Bronchial epithelial cell (primary cell): ENCODE data around the gene NCOA7. TPM values are rescaled to one million over a fixed set of nuclear protein-coding genes. Genes with fewer than 3 reads are reported as not detected.

Source experiments
- DNase-seq: peaks from one replicate; pipeline ENCODE4 v3.0.0-alpha.2; 2010; ENCODE audit warnings: low read depth
- FAIRE-seq: peaks from 2 replicates; lab custom pipeline; 2011; peaks lifted over from hg19 to GRCh38; lab: Jason Lieb, UNC
- H3K27me3 ChIP-seq: 2 replicates; pipeline ENCODE4 v1.5.1; 2011; ENCODE audit warnings: low read length; ENCODE audit not compliant: control insufficient read depth, insufficient read depth
- H3K36me3 ChIP-seq: 2 replicates; pipeline ENCODE4 v1.5.1; 2011; ENCODE audit warnings: low read length; ENCODE audit not compliant: control insufficient read depth, insufficient read depth
- H3K4me3 ChIP-seq: 2 replicates; pipeline ENCODE4 v1.5.1; 2011; ENCODE audit warnings: mild to moderate bottlenecking, low read depth, low read length, control low read depth
- total RNA-seq: library from RNA; depleted of rRNA; stranded (reverse); fragments of >200 nt; gene quantifications from 2 replicates; pipeline ENCODE4 v1.2.1, GENCODE V29; 2014
- TF ChIP-seq, protein P1 (sequence below): IDR thresholded peaks from 2 replicates; pipeline ENCODE4 v1.5.1; 2011; ENCODE audit warnings: mild to moderate bottlenecking, moderate library complexity, low read length, control low read depth, inconsistent platforms; ENCODE audit not compliant: insufficient read depth, severe bottlenecking

The NCOA7 gene
- total RNA-seq, 1 donor from 2014 or later, result 39.0 TPM

DNA sequence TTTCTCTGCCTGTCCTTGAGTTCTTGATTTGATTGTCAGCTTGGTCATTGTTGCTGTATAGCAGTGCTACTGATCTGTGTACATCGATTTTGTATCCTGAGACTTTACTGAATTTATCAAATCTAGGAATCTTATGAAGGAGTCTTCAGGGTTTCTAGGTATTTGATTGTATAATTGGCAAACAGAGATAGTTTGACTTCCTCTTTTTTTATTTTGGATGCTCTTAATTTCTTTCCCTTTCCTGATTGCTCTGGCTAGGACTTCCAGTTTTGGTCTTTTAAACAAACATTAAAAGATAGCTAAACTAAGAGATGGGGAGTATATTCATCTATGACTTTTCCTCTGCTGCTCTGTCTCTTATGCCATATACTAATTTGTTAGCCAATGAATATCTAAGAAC lies 62.4 kb downstream of the NCOA7 start:
- TF ChIP-seq, protein P1, sequence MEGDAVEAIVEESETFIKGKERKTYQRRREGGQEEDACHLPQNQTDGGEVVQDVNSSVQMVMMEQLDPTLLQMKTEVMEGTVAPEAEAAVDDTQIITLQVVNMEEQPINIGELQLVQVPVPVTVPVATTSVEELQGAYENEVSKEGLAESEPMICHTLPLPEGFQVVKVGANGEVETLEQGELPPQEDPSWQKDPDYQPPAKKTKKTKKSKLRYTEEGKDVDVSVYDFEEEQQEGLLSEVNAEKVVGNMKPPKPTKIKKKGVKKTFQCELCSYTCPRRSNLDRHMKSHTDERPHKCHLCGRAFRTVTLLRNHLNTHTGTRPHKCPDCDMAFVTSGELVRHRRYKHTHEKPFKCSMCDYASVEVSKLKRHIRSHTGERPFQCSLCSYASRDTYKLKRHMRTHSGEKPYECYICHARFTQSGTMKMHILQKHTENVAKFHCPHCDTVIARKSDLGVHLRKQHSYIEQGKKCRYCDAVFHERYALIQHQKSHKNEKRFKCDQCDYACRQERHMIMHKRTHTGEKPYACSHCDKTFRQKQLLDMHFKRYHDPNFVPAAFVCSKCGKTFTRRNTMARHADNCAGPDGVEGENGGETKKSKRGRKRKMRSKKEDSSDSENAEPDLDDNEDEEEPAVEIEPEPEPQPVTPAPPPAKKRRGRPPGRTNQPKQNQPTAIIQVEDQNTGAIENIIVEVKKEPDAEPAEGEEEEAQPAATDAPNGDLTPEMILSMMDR, result no peak
- Histone ChIP-seq H3K4me3 (no peak overlapping the region), H3K27me3 (no peaks in the 10 kb centered on the region), H3K36me3 (peaks cover 2% of the 10 kb centered on the region)
- FAIRE-seq, result no peak
- no peak for DNase-seq

DNA sequence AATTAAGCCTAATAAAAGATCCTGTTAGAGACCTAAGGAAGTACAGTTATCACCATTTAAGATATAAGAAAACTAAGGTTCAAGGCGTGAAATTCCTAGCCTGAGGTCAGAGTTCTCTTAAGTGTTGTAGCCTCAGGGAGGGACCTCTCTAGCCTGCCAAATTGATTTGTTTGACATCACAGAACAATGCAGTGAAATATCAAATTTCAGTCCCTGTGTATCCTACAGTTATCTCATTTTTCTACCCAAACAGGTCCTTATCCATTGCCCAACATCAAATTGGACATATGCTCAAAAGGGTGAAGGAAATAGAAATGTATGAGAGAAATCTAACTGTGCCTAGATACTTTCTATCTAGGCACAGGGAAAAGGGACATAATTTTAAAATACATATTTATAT lies 63.0 kb downstream of the NCOA7 start:
- Histone ChIP-seq H3K4me3 (no peak overlapping the region), H3K27me3 (no peaks in the 10 kb centered on the region), H3K36me3 (peaks cover 2% of the 10 kb centered on the region)
- TF ChIP-seq, protein P1, result no peak
- no peak for DNase-seq
- no peak for FAIRE-seq

DNA sequence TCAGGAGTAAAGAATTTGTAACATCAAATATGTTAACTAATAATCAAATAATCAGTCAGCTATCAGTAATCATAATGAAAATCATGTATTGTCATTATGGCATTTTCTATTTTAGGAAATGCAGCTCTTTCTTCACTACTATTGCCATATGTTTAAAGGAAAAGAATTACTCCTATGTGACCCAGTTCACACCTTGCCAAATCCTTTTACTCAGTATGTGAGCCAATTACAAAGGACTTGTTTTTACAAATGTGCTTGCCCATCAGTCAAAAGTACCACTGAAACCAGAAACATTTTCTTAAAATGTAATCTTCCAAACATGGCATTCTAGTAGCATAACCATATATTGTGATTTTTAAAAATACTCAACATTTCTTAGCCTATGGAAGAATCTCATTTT lies 63.6 kb downstream of the NCOA7 start:
- peaks cover 2% of the 10 kb centered on the region for H3K36me3 ChIP-seq
- no peak overlapping the region for H3K4me3 ChIP-seq
- no peaks in the 10 kb centered on the region for H3K27me3 ChIP-seq
- FAIRE-seq (no peak), DNase-seq (no peak)
- TF ChIP-seq, protein P1, result no peak

DNA sequence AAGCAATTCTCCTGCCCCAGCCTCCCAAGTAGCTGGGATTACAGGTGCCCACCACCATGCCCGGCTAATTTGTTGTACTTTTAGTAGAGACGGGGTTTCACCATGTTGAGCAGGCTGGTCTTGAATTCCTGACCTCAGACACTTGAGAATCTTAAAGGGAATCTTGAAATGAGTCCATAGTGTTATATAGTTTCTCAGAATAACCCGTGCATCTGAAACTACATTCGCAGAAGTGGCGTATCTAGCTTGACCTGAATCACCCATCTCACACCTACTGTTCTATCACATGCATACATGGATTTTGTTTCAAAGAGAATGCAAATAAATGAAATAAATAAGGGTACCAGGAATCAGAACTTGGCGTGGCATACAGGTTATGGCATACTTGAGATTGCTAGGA lies 65.0 kb downstream of the NCOA7 start:
- FAIRE-seq, result no peak
- TF ChIP-seq, protein P1, result no peak
- no peaks in the 10 kb centered on the region for H3K27me3 ChIP-seq
- H3K4me3 ChIP-seq, result no peak overlapping the region
- DNase-seq, result no peak
- peaks cover 2% of the 10 kb centered on the region for H3K36me3 ChIP-seq

DNA sequence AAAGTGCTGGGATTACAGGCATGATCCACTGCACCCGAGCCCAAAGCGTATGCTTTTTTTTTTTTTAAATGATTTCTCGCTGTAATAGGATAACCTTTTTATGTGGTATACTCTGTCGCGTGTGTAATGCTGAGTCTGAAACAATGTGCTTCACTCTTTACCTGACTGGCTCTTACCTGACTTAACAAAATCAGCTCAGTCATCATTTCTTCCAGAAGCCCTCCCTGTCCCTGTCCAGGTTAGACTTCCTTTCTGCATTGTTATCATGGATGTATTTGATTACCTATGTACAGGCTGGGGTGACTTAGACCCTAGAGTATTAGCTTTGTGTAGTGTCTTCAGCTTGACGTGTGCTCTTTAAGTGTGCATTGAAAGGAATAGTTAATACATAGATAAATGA lies 67.1 kb downstream of the NCOA7 start:
- no peak for FAIRE-seq
- no peak for DNase-seq
- H3K27me3 ChIP-seq, result no peaks in the 10 kb centered on the region
- TF ChIP-seq, protein P1, result no peak
- no peak overlapping the region for H3K4me3 ChIP-seq
- peaks cover 2% of the 10 kb centered on the region for H3K36me3 ChIP-seq

DNA sequence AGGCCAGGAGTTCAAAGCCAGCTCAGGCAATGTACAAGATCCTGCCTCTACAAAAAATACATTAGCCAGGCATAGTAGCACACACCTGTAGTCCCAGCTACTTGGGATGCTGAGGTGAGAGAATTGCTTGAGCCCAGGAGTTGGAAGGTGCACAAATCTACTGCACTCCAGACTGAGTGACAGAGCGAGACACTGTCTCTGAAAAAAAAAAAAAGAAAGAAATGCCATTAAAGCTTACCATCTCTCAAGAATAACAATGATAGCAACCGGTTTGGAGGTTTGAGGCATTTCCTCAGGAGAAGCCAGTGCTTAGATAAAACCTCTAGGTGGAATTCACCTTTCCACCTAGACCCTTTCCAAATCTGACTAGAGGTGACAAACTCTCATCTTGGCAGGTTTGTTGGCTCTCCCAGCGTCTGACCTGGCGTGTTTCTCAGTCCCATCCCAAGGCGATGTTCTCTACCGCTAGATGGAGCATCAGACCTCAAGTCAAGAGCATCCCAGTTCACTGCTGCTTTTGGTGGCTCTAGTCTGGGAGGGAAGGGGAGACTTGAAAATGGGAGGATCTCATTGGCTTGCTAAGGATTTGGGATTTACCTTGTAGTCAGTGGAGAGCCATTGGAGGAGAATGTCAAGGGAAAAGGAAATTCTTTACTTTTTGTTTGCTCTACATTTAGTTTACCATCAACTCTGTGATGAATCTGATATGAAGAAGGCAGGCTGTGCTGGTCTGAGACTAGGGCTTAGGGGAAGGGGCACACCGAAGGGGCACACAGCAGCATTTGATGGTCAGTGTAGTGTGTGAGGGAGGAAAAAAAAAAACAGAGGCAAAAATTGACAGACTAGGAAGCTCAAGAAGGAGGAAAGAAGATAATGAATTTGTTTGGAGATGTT lies 67.9 kb downstream of the NCOA7 start:
- peaks cover 2% of the 10 kb centered on the region for H3K36me3 ChIP-seq
- H3K4me3 ChIP-seq, result no peak overlapping the region
- DNase-seq (peak; percentile 74), FAIRE-seq (peak; percentile 50)
- H3K27me3 ChIP-seq, result no peaks in the 10 kb centered on the region
- TF ChIP-seq, protein P1, result peak; percentile 80
